Ishikawa (cell line): ENCODE data around the gene C1orf210.

ENCODE experiments used
- EGR1 ChIP-seq: IDR thresholded peaks from 2 replicates; pipeline ENCODE4 v1.6.1; 2012
- MAX ChIP-seq: IDR thresholded peaks from 2 replicates; pipeline ENCODE4 v1.6.1; 2012
- NFIC ChIP-seq: IDR thresholded peaks from 2 replicates; pipeline ENCODE4 v1.6.1; 2012
- RAD21 ChIP-seq: IDR thresholded peaks from 2 replicates; pipeline ENCODE4 v1.6.1; 2012; ENCODE audit warnings: low read depth
- TAF1 ChIP-seq: IDR thresholded peaks from 2 replicates; pipeline ENCODE4 v1.6.1; 2012; ENCODE audit warnings: low read depth, mild to moderate bottlenecking
- USF1 ChIP-seq: IDR thresholded peaks from 2 replicates; pipeline ENCODE4 v1.6.1; 2012
- ZBTB7A ChIP-seq: IDR thresholded peaks from 2 replicates; pipeline ENCODE4 v1.6.1; 2012; ENCODE audit warnings: low read depth
- TF ChIP-seq, protein P1 (sequence below): IDR thresholded peaks from 2 replicates; pipeline ENCODE4 v1.6.1; 2012; ENCODE audit warnings: low read depth, mild to moderate bottlenecking

DNA sequence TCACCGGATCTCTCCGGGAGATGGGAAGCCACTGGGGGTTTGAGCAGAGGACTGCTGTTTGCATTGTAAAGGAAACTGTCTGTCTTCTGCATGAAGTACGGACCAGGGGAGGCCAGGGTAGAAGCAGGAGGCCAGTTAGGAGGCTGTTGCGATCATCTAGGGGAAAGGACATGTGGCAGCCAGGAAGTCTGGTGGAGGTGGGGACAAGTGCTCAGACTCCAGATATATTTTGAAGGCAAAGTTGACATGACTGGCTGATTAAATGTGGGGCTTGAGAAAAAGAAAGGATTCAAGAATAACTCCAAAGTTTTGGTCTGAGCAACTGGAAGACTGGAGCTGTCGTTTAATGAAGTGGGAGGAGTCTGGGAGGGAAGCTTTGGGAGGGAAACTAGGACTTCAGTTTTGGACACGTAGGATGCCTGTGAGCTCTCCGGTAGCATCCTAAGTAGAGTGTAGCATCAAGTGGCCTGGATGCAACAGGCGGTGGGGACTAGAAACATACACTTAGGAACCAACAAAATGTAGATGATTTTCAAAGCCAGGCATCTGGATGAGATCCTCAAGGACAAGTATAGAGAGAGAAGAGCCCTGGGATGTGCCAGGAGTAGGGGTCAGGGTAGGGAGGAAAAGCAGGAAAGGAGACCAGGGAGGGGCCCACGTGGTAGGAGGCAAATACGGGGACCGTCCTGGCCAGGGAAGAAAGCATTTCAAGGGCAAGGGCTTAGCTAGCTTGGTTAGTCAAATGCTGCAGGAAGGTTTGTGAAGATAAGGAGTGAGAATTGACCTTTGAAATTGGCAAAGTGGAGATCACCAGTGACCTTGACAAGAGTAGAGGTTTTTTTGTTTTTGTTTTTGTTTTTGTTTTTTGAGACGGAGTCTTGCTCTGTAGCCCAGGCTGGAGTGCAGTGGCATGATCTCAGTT is 3.7 kb upstream of the C1orf210 start:
- TF ChIP-seq NFIC, result no peak
- TF ChIP-seq MAX, result no peak
- TF ChIP-seq, protein P1, sequence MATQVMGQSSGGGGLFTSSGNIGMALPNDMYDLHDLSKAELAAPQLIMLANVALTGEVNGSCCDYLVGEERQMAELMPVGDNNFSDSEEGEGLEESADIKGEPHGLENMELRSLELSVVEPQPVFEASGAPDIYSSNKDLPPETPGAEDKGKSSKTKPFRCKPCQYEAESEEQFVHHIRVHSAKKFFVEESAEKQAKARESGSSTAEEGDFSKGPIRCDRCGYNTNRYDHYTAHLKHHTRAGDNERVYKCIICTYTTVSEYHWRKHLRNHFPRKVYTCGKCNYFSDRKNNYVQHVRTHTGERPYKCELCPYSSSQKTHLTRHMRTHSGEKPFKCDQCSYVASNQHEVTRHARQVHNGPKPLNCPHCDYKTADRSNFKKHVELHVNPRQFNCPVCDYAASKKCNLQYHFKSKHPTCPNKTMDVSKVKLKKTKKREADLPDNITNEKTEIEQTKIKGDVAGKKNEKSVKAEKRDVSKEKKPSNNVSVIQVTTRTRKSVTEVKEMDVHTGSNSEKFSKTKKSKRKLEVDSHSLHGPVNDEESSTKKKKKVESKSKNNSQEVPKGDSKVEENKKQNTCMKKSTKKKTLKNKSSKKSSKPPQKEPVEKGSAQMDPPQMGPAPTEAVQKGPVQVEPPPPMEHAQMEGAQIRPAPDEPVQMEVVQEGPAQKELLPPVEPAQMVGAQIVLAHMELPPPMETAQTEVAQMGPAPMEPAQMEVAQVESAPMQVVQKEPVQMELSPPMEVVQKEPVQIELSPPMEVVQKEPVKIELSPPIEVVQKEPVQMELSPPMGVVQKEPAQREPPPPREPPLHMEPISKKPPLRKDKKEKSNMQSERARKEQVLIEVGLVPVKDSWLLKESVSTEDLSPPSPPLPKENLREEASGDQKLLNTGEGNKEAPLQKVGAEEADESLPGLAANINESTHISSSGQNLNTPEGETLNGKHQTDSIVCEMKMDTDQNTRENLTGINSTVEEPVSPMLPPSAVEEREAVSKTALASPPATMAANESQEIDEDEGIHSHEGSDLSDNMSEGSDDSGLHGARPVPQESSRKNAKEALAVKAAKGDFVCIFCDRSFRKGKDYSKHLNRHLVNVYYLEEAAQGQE, result no peak
- TF ChIP-seq EGR1, result no peak
- no peak for TF ChIP-seq TAF1
- TF ChIP-seq RAD21, result no peak
- TF ChIP-seq USF1, result no peak
- TF ChIP-seq ZBTB7A, result no peak
